ENCODE data around the gene RALGPS2.
"Not testable (repeated sequence)": the region's sequence is repeated elsewhere in the genome, so short reads cannot be mapped to it uniquely, and the experiment has no call there.

The RALGPS2 gene

GRCh38 chr1:178946855-178947676 is 222.0 kb downstream of the RALGPS2 start:
- DNase-seq: no peak

GRCh38 chr1:178947677-178947981 is 222.6 kb downstream of the RALGPS2 start:
- DNase-seq: no peak

GRCh38 chr1:178948676-178949075 is 223.6 kb downstream of the RALGPS2 start:
- no peak for DNase-seq

- DNase-seq: not testable (repeated sequence)
These were observed 224.8 kb downstream of the RALGPS2 start for GRCh38 chr1:178949866-178950265.

GRCh38 chr1:178951600-178951999 is 226.6 kb downstream of the RALGPS2 start:
- no peak for DNase-seq

GRCh38 chr1:178953034-178953433 is 228.0 kb downstream of the RALGPS2 start:
- DNase-seq: no peak

- no peak for DNase-seq
These were observed 228.7 kb downstream of the RALGPS2 start for GRCh38 chr1:178953538-178954324.

GRCh38 chr1:178954325-178954690 is 229.3 kb downstream of the RALGPS2 start:
- DNase-seq: no peak

- DNase-seq: no peak
These were observed 229.9 kb downstream of the RALGPS2 start for GRCh38 chr1:178954937-178955336.

GRCh38 chr1:178955391-178955954 is 230.4 kb downstream of the RALGPS2 start:
- no peak for DNase-seq

GRCh38 chr1:178958491-178958890 is 233.4 kb downstream of the RALGPS2 start:
- no peak for DNase-seq

- DNase-seq: no peak
These were observed 234.8 kb downstream of the RALGPS2 start for GRCh38 chr1:178959543-178960460.

GRCh38 chr1:178960482-178961240 is 235.6 kb downstream of the RALGPS2 start:
- DNase-seq: no peak

- no peak for DNase-seq
These were observed 236.3 kb downstream of the RALGPS2 start for GRCh38 chr1:178961331-178961730.

GRCh38 chr1:178961868-178962267 is 236.8 kb downstream of the RALGPS2 start:
- no peak for DNase-seq

- no peak for DNase-seq
These were observed 238.0 kb downstream of the RALGPS2 start for GRCh38 chr1:178962853-178963711.

- DNase-seq: no peak
These were observed 239.7 kb downstream of the RALGPS2 start for GRCh38 chr1:178964469-178965330.

GRCh38 chr1:178966312-178966711 is 241.3 kb downstream of the RALGPS2 start:
- DNase-seq: no peak

- DNase-seq: no peak
These were observed 244.4 kb downstream of the RALGPS2 start for GRCh38 chr1:178969226-178969987.
